HL-60 (cell line): ENCODE results near the gene MINPP1.
A peak's percentile ranks its signal among the peaks of the same experiment; 100 is the strongest.

ENCODE experiments used
- DNase-seq, 2 experiments: peaks; one replicate each; pipeline ENCODE4 v3.0.0-alpha.2; 2010 to 2020; ENCODE audit warnings: low read depth in 1 of 2, low spot score in 1 of 2
- H3K27ac ChIP-seq: fragments of 250-450 bp; sonication (Bioruptor Pico); replicated peaks from 2 replicates; pipeline ENCODE4 v1.5.1; 2020; ENCODE audit warnings: mild to moderate bottlenecking, moderate library complexity
- H3K27me3 ChIP-seq: fragments of 250-450 bp; sonication (Bioruptor Pico); 2 replicates; pipeline ENCODE4 v1.5.1; 2021; ENCODE audit warnings: mild to moderate bottlenecking, moderate library complexity; ENCODE audit not compliant: insufficient read depth, poor library complexity, severe bottlenecking
- H3K4me3 ChIP-seq: replicated peaks from 2 replicates; pipeline ENCODE4 v1.5.1; 2011; ENCODE audit warnings: mild to moderate bottlenecking, control low read depth, low read length; ENCODE audit not compliant: insufficient read depth
- CTCF ChIP-seq: IDR thresholded peaks from one replicate; pipeline ENCODE4 v1.5.1; 2011; ENCODE audit warnings: low read length, control low read depth, inconsistent platforms; ENCODE audit not compliant: insufficient read depth
- GABPA ChIP-seq: IDR thresholded peaks from 2 replicates; pipeline ENCODE4 v1.6.1; 2012; ENCODE audit warnings: low read depth
- POLR2AphosphoS5 ChIP-seq: IDR thresholded peaks from 2 replicates; pipeline ENCODE4 v1.6.1; 2012; ENCODE audit warnings: low read depth
- REST ChIP-seq: IDR thresholded peaks from 2 replicates; pipeline ENCODE4 v1.6.1; 2012; ENCODE audit warnings: low read depth; ENCODE audit not compliant: insufficient replicate concordance
- SPI1 ChIP-seq: IDR thresholded peaks from 2 replicates; pipeline ENCODE4 v1.6.1; 2012; ENCODE audit warnings: low read depth, mild to moderate bottlenecking, borderline replicate concordance

MINPP1 gene

GRCh38 chr10:87500646-87501048, 4.0 kb upstream of the MINPP1 start:
- H3K27ac ChIP-seq: no peak overlapping the region
- H3K4me3 ChIP-seq: no peak overlapping the region
- H3K27me3 ChIP-seq: no peaks in the 10 kb centered on the region
- DNase-seq: no peak
- TF ChIP-seq SPI1: no peak
- TF ChIP-seq POLR2AphosphoS5: no peak
- no peak for TF ChIP-seq GABPA
- no peak for TF ChIP-seq CTCF

GRCh38 chr10:87503401-87503800, 1.3 kb upstream of the MINPP1 start:
- H3K27ac ChIP-seq: no peak overlapping the region
- no peak for TF ChIP-seq GABPA
- no peak for TF ChIP-seq CTCF
- no peak for TF ChIP-seq SPI1
- no peak for TF ChIP-seq POLR2AphosphoS5
- DNase-seq: no peak
- H3K4me3 ChIP-seq: no peak overlapping the region
- H3K27me3 ChIP-seq: no peaks in the 10 kb centered on the region

- no peak for DNase-seq
- TF ChIP-seq GABPA (no peak), POLR2AphosphoS5 (no peak), REST (no peak), SPI1 (no peak), CTCF (no peak)
- no peaks in the 10 kb centered on the region for H3K27me3 ChIP-seq
- no peak overlapping the region for H3K4me3 ChIP-seq
- no peak overlapping the region for H3K27ac ChIP-seq
Observed at GRCh38 chr10:87503886-87504285, 807 bp upstream of the MINPP1 start.

- H3K27me3 ChIP-seq: no peaks in the 10 kb centered on the region
- no peak for DNase-seq
- H3K27ac ChIP-seq: no peak overlapping the region; the same call in 1 of the 2 replicates
- TF ChIP-seq GABPA (no peak), POLR2AphosphoS5 (no peak), SPI1 (no peak), REST (no peak), CTCF (no peak)
- peak overlapping the region; percentile 94 for H3K4me3 ChIP-seq
Observed at GRCh38 chr10:87504307-87504639, 420 bp upstream of the MINPP1 start.
